ENCODE results near the gene RUNX1.

RUNX1 gene

DNA sequence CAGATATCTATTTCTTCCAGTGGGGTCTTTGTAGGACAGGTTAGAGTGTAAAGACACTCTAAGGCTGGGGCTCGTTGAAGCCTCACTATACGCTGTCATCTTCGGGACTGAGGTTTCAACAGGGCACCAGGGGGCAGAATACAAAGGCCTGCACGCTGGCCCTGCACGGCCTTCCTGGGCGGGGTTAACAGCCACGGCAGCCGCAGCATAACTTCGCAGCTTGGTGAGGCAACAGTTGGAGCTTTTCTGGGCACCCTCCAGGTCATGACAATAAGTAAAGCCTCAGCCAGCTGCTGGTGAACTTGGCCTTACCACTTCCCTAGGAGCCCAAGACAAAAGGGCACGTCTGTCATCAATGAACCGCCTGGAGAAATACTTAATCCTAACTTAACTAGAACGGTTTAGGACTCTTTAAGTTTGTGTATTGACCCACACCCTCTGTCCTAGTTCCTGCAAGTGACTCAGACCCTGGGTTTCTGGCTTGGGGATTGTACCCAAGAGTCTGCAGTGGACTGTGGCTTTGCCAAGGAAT lies 2.3 kb upstream of the RUNX1 start:
- H3K36me3 Mint-ChIP-seq (ENCODE audit: low read depth), result peaks cover 22% of the 10 kb centered on the region
- no peaks in the 10 kb centered on the region for H3K9me3 Mint-ChIP-seq
- H3K27me3 Mint-ChIP-seq, result no peaks in the 10 kb centered on the region
- peak overlapping the region; percentile 95 for H3K27ac Mint-ChIP-seq
- H3K4me1 Mint-ChIP-seq (ENCODE audit: low read depth), result peaks cover 56% of the 10 kb centered on the region
- intact Hi-C loops (cut with micrococcal nuclease), result loop anchor here (1.0 to 10.0 kb wide), 5 partner anchors 51 to 886 kb away; no protein-coding TSS in a partner anchor
- no peak overlapping the region for H3K4me3 Mint-ChIP-seq

DNA sequence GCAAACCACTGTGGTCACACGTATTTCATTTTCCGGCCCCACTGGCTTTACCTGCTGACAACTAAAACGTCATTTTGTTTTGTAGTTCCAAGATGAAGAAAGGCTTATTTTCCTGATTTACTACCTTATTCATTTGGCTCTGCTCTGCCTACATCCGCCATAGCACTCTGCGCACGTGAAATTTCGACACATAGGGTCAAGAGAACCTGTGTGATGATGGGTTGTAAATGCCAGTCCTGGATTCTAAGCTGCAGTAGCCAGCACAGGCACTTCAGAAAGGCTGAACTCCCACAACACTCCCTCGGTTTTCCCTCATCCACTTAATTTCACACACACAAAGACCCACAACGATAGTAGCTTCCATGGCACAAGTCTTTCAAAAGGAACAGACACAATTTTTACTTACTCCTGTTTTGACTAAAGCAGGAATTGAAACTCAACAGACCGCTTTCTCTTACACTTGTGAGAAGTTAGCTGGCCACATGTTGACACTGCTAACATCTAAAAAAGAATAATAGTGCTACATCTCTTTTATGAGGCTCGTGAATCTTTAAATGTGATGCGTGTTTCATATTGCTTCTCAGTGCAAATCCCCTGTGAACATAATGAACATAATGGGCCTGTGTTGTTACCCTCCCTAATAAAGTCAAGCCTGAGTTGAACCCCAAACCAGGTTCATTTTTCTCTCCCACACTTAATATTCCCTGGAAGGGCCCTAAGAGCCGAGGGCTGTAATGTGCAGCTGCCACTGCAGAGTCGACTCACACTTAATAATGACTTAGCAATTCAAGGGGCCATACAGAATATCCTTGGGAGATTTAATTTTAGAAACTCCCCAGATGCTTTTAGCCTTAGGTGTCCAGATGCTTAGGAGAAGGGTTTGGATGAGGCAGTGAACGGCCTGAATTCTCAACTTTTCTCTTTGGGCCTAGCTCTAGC lies 1.5 kb upstream of the RUNX1 start:
- Mint-ChIP-seq H3K4me1 (ENCODE audit: low read depth) (peaks cover 63% of the 10 kb centered on the region), H3K27me3 (no peaks in the 10 kb centered on the region), H3K9me3 (no peaks in the 10 kb centered on the region), H3K36me3 (ENCODE audit: low read depth) (peaks cover 29% of the 10 kb centered on the region), H3K4me3 (peak overlapping the region; percentile 21), H3K27ac (peak overlapping the region; percentile 95)
- intact Hi-C loops (cut with micrococcal nuclease), result loop anchor here (1.0 to 10.0 kb wide), 6 partner anchors 52 to 887 kb away; no protein-coding TSS in a partner anchor

DNA sequence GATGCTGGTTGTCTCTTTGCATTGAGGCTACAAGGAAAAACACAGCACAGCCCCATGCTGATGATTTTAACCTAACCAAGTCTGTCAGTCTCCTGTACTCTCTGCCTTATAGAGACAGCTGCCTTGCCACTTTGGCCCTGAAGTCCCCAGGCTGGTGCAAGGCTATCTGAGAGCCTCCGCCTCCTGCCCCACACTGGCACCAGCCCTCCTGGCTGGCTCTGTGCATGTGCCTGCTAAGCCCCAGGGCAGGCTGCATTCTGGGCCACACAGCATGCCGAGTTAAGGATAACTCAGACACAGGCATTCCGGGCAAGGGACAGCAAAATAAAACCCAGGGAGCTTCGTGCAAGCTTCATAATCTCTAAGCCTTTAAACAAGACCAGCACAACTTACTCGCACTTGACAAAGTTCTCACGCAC lies 910 bp downstream of the RUNX1 start:
- Mint-ChIP-seq H3K9me3 (no peaks in the 10 kb centered on the region), H3K4me3 (peak overlapping the region; percentile 92), H3K27ac (peak overlapping the region; percentile 95), H3K36me3 (ENCODE audit: low read depth) (peaks cover 48% of the 10 kb centered on the region), H3K4me1 (ENCODE audit: low read depth) (peaks cover 79% of the 10 kb centered on the region), H3K27me3 (no peaks in the 10 kb centered on the region)
- intact Hi-C loops (cut with micrococcal nuclease), result loop anchor here (5.0 kb wide), 1 partner anchor 159 kb away; no protein-coding TSS in a partner anchor

GRCh38 chr21:35046880-35047229 lies 2.2 kb downstream of the RUNX1 start:
- Mint-ChIP-seq H3K4me3 (peak overlapping the region; percentile 92), H3K4me1 (ENCODE audit: low read depth) (peaks cover 89% of the 10 kb centered on the region)

GRCh38 chr21:35046263-35046624 lies 2.9 kb downstream of the RUNX1 start:
- Mint-ChIP-seq H3K27ac (peak overlapping the region; percentile 95), H3K27me3 (no peaks in the 10 kb centered on the region), H3K36me3 (ENCODE audit: low read depth) (peaks cover 67% of the 10 kb centered on the region), H3K4me3 (peak overlapping the region; percentile 92), H3K9me3 (no peaks in the 10 kb centered on the region), H3K4me1 (ENCODE audit: low read depth) (peaks cover 85% of the 10 kb centered on the region)
- intact Hi-C loops (cut with micrococcal nuclease), result loop anchor here (5.0 kb wide), 1 partner anchor 161 kb away; no protein-coding TSS in a partner anchor

More at GRCh38 chr21:35046880-35047229, 2.2 kb downstream of the RUNX1 start:
- H3K36me3 Mint-ChIP-seq (ENCODE audit: low read depth), result peaks cover 61% of the 10 kb centered on the region
- no peaks in the 10 kb centered on the region for H3K9me3 Mint-ChIP-seq
- H3K27ac Mint-ChIP-seq, result peak overlapping the region; percentile 95
- no peaks in the 10 kb centered on the region for H3K27me3 Mint-ChIP-seq
- intact Hi-C loops (cut with micrococcal nuclease), result loop anchor here (5.0 kb wide), 1 partner anchor 160 kb away; no protein-coding TSS in a partner anchor

- H3K36me3 Mint-ChIP-seq (ENCODE audit: low read depth), result peaks cover 73% of the 10 kb centered on the region
- peaks cover 80% of the 10 kb centered on the region for H3K4me1 Mint-ChIP-seq (ENCODE audit: low read depth)
- H3K27ac Mint-ChIP-seq, result peak overlapping the region; percentile 95
- H3K9me3 Mint-ChIP-seq, result no peaks in the 10 kb centered on the region
- H3K27me3 Mint-ChIP-seq, result no peaks in the 10 kb centered on the region
- H3K4me3 Mint-ChIP-seq, result peak overlapping the region; percentile 92
- intact Hi-C loops (cut with micrococcal nuclease), result loop anchor here (5.0 kb wide), 1 partner anchor 162 kb away; no protein-coding TSS in a partner anchor
Observed at GRCh38 chr21:35045542-35046262, 3.4 kb downstream of the RUNX1 start.

DNA sequence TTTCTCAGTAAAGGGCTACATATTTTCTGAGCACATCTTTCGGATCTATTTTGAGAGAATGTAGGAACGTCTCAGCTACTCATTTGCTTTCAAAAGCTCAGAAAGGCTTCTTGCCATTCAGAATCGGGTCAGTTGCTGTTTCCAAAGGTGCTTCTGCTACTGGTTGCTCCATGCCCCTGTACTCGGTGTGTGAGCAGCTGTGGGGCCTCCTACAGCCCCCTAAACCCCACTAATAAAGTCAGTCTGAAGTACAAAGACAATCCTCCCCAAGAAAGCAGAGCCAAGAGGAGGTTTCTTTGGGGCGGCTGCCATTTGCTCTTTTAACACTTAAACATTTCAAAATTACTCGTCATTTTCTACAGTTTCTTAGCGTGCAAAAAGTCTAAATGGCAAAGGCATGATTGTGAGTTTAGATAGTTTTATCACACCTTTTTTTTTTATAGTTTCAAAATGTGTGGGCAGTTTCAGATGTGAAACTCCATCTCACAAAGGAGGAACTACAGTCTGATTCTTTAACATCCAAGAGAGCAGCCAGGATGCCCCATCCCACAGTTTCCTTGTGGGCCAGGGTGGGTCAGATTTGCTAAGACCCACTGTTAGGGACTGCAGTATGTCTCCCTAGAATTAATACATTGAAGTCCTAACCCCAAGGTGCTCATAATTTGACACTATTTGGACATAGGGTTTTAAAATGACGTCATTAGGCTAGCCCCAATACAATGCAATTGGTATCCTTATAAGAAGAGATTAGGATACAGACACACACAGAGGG lies 4.1 kb downstream of the RUNX1 start:
- peak overlapping the region; percentile 6 for H3K4me3 Mint-ChIP-seq
- intact Hi-C loops (cut with micrococcal nuclease), result loop anchor here (5.0 kb wide), 1 partner anchor 162 kb away; no protein-coding TSS in a partner anchor
- no peaks in the 10 kb centered on the region for H3K27me3 Mint-ChIP-seq
- peaks cover 80% of the 10 kb centered on the region for H3K36me3 Mint-ChIP-seq (ENCODE audit: low read depth)
- H3K27ac Mint-ChIP-seq, result peak overlapping the region; percentile 41
- no peaks in the 10 kb centered on the region for H3K9me3 Mint-ChIP-seq
- peaks cover 79% of the 10 kb centered on the region for H3K4me1 Mint-ChIP-seq (ENCODE audit: low read depth)

DNA sequence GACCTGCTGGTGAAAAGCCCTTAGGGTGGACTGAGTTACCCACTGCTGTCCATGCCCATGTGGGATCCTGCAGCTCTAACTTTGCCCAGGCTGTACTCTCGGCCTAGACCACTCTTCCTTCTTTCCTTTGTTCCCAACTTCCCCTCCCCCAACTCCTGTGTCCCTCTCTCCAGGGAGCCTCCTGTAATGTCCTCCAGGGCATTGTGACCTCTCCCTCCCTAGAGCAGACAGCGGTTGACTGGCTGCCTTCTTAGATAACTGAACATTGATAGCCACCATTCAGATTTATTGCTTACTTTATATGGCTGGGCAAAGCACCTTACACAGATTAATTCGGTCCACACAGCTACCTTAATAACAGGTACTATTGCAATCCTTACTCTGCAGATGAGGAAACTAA lies 5.0 kb downstream of the RUNX1 start:
- H3K36me3 Mint-ChIP-seq (ENCODE audit: low read depth), result peaks cover 83% of the 10 kb centered on the region
- no peaks in the 10 kb centered on the region for H3K27me3 Mint-ChIP-seq
- peak overlapping the region; percentile 40 for H3K27ac Mint-ChIP-seq
- peaks cover 72% of the 10 kb centered on the region for H3K4me1 Mint-ChIP-seq (ENCODE audit: low read depth)
- intact Hi-C loops (cut with micrococcal nuclease), result no loop called here
- H3K4me3 Mint-ChIP-seq, result no peak overlapping the region
- no peaks in the 10 kb centered on the region for H3K9me3 Mint-ChIP-seq

DNA sequence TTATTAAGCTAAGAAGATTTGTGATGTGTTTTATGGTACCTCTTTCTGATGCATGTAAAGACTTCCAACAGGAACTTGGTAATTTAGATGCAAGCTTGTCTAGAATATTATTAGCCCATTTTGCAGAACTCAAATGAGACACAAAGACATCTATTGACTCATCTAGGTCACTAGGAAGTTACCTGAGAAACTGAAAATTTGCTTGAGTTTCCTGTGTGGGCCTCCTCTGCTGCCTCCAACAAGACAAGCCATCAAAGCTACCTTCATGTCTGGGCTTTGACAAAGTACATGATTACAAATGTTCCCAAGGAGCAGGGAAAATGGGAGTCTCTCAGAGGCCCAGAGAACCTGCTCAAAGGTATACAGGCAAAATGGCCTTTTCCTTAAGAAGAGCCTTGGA lies 5.6 kb downstream of the RUNX1 start:
- Mint-ChIP-seq H3K4me1 (ENCODE audit: low read depth) (peaks cover 67% of the 10 kb centered on the region), H3K27ac (no peak overlapping the region), H3K4me3 (no peak overlapping the region), H3K27me3 (no peaks in the 10 kb centered on the region), H3K36me3 (ENCODE audit: low read depth) (peaks cover 88% of the 10 kb centered on the region), H3K9me3 (no peaks in the 10 kb centered on the region)
- intact Hi-C loops (cut with micrococcal nuclease), result no loop called here

GRCh38 chr21:35042836-35043235 lies 6.3 kb downstream of the RUNX1 start:
- H3K4me1 Mint-ChIP-seq (ENCODE audit: low read depth), result peaks cover 60% of the 10 kb centered on the region
- peak overlapping the region; percentile 50 for H3K27ac Mint-ChIP-seq
- no peak overlapping the region for H3K4me3 Mint-ChIP-seq
- H3K9me3 Mint-ChIP-seq, result no peaks in the 10 kb centered on the region
- H3K27me3 Mint-ChIP-seq, result no peaks in the 10 kb centered on the region
- H3K36me3 Mint-ChIP-seq (ENCODE audit: low read depth), result peaks cover 88% of the 10 kb centered on the region
- intact Hi-C loops (cut with micrococcal nuclease), result no loop called here

GRCh38 chr21:35041881-35042280 lies 7.2 kb downstream of the RUNX1 start:
- Mint-ChIP-seq H3K4me3 (no peak overlapping the region), H3K27ac (no peak overlapping the region), H3K4me1 (ENCODE audit: low read depth) (peaks cover 59% of the 10 kb centered on the region), H3K36me3 (ENCODE audit: low read depth) (peaks cover 88% of the 10 kb centered on the region), H3K27me3 (no peaks in the 10 kb centered on the region), H3K9me3 (no peaks in the 10 kb centered on the region)
- intact Hi-C loops (cut with micrococcal nuclease), result no loop called here

DNA sequence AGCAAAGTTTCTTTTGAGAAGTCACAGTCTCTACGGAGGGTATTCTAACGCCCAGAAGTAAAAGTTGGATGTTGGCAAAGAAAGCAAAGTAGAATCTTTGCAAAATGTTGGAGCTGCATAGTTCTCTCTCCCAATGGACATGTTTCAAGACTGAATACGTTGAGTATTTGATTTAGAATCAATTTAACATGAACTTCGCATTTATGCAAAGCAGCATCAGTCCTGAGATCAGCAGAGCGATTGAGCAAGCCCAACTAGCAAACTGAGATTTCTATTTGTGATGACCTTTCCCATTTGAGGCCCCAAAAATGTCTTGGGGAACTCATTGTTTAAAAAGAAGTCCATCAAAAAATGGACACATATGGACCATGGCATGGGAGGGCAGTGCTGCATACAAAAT lies 8.0 kb downstream of the RUNX1 start:
- H3K36me3 Mint-ChIP-seq (ENCODE audit: low read depth), result peaks cover 88% of the 10 kb centered on the region
- no peaks in the 10 kb centered on the region for H3K27me3 Mint-ChIP-seq
- H3K4me1 Mint-ChIP-seq (ENCODE audit: low read depth), result peaks cover 59% of the 10 kb centered on the region
- no peaks in the 10 kb centered on the region for H3K9me3 Mint-ChIP-seq
- intact Hi-C loops (cut with micrococcal nuclease), result no loop called here
- H3K27ac Mint-ChIP-seq, result no peak overlapping the region
- no peak overlapping the region for H3K4me3 Mint-ChIP-seq

GRCh38 chr21:35039595-35040289 lies 9.4 kb downstream of the RUNX1 start:
- Mint-ChIP-seq H3K27ac (no peak overlapping the region), H3K4me3 (no peak overlapping the region), H3K27me3 (no peaks in the 10 kb centered on the region), H3K36me3 (ENCODE audit: low read depth) (peaks cover 94% of the 10 kb centered on the region), H3K9me3 (no peaks in the 10 kb centered on the region), H3K4me1 (ENCODE audit: low read depth) (peaks cover 60% of the 10 kb centered on the region)
- intact Hi-C loops (cut with micrococcal nuclease), result no loop called here
